HK-2 (cell line): ENCODE results near the gene CACNB4.

Experiments used
- DNase-seq: peaks from one replicate; pipeline ENCODE4 v3.0.0-alpha.2; 2018; ENCODE audit not compliant: unreplicated experiment

CACNB4 gene

DNA sequence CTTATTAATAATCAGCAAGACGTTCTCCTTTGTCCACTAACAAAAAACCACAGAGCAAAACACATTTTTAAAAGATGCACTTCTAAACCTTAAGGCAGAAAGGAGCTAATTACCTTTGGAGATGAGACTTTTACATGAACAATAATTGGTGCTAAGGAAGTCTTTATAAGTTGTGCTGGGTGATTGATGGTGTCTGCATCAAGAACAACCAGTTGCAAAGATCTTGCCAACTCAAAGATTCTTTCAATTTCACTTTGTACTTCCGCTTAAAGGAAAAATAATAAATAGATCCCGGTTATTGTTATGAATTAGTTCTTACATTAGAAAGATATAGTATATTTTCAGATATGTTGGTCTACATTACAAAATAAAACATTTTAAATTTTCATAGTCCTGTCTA is 243.7 kb downstream of the CACNB4 start:
- DNase-seq: no peak

DNA sequence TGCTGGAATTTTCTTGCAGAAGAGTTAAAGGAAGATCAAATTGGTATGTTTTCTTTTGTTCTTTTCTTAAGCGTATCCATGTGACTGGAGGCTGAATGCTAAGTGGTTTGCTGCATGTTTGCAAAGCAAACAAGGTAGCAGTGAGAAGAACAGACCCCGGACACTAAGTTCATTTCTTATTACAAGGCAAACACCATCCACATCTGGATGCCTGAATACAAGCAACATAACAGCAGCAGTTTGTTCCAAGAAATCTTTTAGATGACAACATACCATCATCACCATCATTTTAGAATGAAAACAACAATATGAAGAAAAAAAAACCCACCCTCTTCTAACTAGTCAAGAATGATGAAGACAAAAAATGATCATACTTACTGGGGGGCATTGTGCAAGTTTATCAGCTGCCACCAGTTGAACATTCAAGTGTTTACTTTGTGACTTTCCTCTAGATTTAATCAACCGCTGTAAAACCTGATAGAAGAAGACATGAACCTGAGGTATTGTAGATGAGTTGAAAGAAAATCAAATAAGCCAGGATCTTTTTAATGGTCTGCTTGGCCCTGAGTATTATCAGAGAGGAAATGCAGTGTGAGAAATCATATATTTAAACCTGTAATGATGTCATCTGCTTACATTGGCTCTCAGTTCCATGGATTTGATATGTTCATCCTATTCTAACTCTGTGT is 245.6 kb downstream of the CACNB4 start:
- no peak for DNase-seq

DNA sequence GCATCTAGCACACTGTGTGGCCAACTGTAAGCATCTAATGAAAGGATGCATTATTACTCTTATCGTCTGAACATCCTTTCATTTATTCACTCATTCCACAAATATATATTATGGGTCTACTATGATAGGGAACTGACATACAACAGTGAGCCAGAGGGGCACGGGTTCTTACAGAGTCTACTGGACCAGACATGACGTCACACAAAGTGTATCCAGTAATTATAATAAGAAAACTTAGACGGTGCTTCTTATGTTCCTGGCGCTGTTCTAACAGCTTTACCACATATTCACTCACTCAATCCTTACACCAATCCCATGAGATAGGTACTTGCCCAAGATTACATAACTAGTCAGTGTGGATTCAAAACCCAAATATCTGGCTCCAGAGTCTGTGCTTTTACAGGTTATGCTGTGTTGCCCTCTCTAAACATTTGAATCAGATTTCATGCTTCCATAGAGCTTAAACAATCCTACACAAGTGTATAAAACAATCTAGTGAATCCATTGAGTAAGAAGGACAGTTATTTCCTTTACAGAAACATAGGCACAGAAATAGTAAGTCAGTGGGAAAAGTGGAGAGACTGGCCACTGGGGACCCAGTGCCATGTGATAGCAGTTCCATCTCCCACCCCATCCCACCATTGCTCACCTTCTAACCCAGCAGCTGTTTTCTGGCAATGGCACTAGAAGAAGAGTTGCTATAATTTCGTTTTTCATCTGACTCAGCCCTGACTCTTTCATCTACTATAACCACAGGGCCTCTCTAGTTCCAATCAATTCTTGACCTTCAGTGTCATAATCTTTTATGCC is 246.4 kb downstream of the CACNB4 start:
- no peak for DNase-seq

GRCh38 chr2:151851761-151852160 is 247.1 kb downstream of the CACNB4 start:
- peak; percentile 26 for DNase-seq

DNA sequence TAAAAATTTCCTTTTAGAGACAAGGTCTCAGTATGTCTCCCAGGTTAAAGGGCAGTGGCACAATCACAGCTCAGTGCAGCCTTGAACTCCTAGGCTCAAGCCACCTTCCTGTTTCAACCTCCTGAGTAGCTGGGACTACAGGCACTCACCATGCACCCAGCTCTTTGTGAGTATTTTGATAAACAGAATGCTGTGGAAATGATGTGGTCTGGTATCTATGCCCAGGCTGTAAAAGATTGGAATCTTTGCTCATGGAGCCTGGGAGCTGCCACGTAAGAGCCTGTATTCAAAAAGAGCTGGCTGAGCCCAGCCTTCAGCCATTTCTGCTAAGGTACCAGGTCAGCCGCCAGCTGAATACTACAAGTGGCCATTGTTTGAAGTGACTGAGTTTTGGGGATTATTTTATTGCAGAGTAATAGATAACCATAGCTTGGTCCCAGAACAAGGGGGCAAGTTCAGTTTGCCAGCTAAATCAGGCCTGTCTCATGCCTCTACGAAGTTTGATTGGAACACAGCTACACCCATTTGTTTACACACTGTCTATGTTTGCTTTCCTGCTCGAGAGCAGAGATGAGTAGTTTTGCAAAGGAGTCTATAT is 249.3 kb downstream of the CACNB4 start:
- no peak for DNase-seq

DNA sequence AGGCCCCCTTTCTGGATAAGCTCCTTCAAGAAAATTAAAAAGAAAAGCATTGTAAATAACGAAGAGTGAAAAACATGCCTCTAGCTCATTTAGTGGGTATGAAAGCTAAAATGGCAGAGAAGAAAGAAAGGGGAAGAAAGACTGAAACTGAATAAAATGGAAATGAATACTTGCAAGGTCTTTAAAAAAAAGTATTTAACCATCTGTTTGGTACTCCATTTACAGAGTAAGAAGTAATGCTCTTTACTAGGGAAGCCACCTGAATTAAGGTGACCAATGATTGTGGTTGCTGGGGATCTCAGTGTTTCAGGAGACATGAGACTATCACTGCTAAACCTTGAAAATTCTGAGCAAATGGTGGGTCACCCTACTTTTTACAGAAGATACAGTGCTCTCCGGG is 253.0 kb downstream of the CACNB4 start:
- DNase-seq: no peak

DNA sequence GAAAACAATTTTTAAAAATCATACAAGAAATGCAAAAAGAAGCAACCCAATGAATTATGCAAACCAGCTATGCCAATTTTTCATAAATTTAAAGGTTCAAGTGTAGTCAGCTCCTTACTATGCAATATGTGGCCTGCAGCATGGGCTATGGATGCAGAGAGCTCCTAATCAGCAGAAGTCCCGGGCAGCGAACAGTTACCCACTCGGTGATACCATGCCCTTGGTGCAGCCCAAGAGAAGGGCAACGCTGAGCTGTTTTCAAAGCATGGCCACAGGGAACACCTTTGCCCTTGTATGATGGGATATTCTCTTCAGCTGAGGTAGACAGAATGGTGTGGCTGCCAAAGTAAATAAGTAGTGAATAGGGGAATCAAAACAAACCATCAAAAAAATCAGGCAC is 253.4 kb downstream of the CACNB4 start:
- DNase-seq: no peak

DNA sequence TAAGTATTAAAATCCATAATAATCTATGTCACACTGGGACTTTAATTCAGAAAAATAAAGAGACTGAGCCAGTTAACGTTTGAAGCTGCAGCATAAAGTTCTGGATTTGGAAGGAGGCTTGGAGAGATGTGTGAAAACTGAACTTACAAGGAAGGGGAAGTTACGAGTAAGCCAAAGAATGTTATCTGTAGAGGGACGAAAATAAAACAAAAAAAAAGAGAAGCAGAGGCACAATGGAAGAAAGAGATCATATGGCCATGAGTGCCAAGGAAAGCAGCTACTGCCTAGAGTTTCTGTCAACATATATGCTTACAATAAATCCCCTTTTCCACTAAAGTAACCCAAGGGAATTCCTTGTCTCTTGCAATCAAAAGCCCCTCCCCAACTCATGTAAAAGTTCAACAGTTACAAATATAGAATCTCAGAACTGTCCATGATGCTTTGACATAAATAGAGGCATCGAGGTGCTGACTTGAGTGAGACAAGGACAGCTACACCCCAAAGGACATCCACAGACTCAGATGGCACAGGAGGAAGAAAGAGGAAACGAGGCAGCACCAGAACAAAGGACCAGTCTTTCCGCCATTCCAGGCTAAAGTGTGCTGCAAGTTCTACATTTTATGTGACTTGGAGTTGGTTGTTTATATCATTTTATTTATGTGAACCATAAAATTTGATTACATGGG is 254.5 kb downstream of the CACNB4 start:
- no peak for DNase-seq

GRCh38 chr2:151843691-151844061 is 255.2 kb downstream of the CACNB4 start:
- no peak for DNase-seq

GRCh38 chr2:151842830-151843690 is 255.8 kb downstream of the CACNB4 start:
- DNase-seq: no peak

DNA sequence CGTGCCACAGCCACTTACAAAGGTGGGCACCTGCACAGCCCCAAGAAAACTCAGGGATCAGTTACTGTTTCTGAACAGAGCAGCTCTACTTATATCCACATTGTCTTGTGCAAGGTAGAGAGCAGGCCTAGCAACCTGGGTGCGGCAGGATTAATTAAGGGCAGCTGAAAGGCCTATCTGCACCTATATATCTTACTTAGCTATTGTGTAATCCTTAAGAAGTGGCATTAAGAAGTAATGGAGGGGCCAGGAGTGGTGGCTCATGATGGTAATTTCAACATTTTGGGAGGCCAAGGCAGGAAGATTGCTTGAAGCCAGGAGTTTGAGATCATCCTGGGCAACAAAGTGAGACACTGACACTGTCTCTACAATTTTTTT is 257.8 kb downstream of the CACNB4 start:
- no peak for DNase-seq

DNA sequence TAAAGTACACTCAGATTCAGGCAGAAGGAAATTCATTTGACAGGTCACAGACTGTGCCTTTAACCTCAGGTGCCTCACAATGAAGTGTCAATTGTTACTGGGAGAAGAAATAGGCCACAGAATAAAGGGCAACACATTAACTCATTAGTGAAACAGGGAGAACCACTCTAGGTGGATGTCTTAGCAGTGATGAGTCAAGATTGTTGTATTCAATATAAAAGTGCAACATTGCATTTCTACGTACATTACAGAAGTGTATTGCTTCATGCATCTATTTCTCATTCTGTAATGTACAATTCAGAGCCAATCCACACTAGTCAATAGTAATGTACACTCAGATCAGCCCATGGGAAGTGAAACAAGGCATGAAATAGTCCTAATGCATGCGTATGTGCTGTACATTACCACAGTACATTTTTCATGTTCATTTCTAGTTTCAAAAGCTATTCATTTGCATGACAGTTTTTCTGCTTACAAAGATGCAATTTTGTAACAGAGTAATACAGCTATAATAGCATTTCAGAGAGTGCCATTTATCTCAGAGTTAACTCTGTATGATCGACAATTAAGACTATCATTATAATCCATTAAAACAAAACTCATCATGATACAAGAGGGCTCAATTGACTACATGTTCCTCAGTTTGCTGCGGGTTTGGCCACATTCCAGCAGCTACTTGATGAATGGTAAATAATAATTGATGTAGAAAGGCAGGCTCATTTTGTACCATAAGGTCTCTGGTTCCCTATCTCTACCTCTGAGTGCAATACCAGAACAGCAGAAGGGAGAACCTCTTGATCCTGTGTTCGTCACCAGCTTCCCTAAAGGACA is 258.4 kb downstream of the CACNB4 start:
- DNase-seq: no peak

DNA sequence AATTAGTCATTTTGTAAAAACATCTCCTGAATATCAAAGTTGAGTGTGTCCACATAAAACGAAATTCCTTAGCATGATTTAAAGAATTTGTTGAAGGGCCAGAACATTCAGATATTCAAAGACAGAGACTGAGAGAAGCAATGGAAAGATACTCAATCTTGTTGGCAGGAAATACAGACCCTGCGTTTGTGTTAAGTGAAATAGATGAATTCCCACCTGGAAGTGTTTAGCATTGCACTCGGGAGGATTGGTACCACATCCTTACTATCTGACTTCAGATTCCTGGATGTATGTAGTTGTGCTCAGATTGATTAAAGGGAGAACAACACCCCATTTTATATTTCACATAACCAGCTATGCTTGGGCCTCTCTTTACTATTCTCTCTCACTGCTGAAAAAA is 260.9 kb downstream of the CACNB4 start:
- no peak for DNase-seq

- no peak for DNase-seq
Measured at GRCh38 chr2:151833984-151834383, 264.9 kb downstream of the CACNB4 start.

DNA sequence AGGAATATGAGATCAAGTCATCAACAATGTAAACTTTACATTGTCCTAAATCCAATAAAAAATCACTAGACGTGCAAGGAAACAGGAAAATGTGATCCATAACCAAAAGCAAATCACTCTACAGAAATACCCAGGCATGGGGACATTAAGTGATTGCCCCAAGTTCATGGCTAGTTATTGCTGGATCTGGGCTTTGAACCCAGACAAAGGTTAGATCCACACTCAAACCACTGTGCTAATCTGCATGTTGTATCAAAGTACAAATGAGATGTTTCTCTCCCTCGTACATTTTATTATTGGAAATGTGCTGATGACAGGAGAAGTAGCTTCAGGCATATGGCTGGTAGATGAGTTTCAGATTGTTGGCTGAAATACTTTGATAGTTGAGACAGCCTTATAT is 267.9 kb downstream of the CACNB4 start:
- DNase-seq: no peak

DNA sequence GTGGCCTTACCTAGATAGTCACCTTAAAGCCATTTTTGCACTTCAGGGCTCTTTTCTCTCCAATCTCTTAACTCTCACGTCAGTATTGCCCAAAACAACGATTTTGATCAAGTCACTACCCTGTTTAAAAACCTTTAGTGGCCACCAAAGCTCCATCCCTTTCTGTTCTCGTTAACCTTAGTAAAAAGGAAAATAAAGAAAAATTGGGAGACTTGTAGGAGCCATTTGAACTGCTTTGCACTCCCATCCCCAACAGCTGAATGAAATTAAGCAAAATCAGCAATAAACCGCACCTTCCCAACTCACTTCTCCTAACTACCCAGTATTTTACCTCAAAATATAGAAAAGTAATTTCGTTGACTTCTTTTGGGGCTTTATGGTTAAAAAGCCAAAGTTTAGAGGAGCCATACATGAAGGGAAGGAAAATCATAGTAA is 269.9 kb downstream of the CACNB4 start:
- DNase-seq: no peak

GRCh38 chr2:151828143-151828889 is 270.5 kb downstream of the CACNB4 start, which contains the start of gene ARL5A:
Gene ARL5A, minus strand, starts transcription at chr2:151828421. Its CDS starts 245 bp downstream, at chr2:151828176.
- peak; percentile 94 for DNase-seq

GRCh38 chr2:151827564-151828142 is 271.2 kb downstream of the CACNB4 start:
- peak; percentile 52 for DNase-seq

- DNase-seq: no peak
Measured at GRCh38 chr2:151826737-151827157, 272.1 kb downstream of the CACNB4 start.
